SK-N-MC (cell line): ENCODE results near the gene TRAPPC2L.

Experiments
- DNase-seq: peaks from one replicate; pipeline ENCODE4 v3.0.0-alpha.2; 2011; ENCODE audit warnings: low read depth, low spot score
- H3K27ac ChIP-seq: fragments of 200-600 bp; sonication (generic); 2 replicates; pipeline ENCODE4 v1.5.1; 2016; ENCODE audit warnings: mixed run types
- H3K36me3 ChIP-seq: fragments of 200-600 bp; sonication (generic); 2 replicates; pipeline ENCODE4 v1.6.1; 2017; ENCODE audit warnings: antibody characterized with exemption, low read length, mixed read lengths; ENCODE audit not compliant: insufficient read depth
- H3K4me3 ChIP-seq: fragments of 200-600 bp; sonication (generic); 2 replicates; pipeline ENCODE4 v1.5.1; 2016
- H3K9ac ChIP-seq: fragments of 200-600 bp; sonication (generic); 2 replicates; pipeline ENCODE4 v1.8.0; 2017; ENCODE audit warnings: mixed run types, mixed read lengths; ENCODE audit not compliant: insufficient read length
- H3K9me3 ChIP-seq: fragments of 200-600 bp; sonication (generic); 2 replicates; pipeline ENCODE4 v1.6.1; 2017; ENCODE audit warnings: low read depth, mild to moderate bottlenecking, antibody characterized with exemption, low read length, moderate library complexity, mixed read lengths
- EZH2 ChIP-seq: fragments of 200-600 bp; sonication (generic); IDR thresholded peaks from one replicate; pipeline ENCODE4 v1.6.1; 2017; ENCODE audit warnings: antibody characterized with exemption
- FOXP2 ChIP-seq: optimal IDR thresholded peaks from 2 replicates; pipeline ENCODE3; 2011; ENCODE audit warnings: mild to moderate bottlenecking, moderate library complexity; ENCODE audit not compliant: insufficient read depth; ENCODE audit errors: extremely low read length, control extremely low read depth
- POLR2AphosphoS5 ChIP-seq: IDR thresholded peaks from 2 replicates; pipeline ENCODE4 v1.6.1; 2012; ENCODE audit warnings: mild to moderate bottlenecking, low read depth, low read length, borderline replicate concordance

TRAPPC2L gene

GRCh38 chr16:88872650-88873331 is 15.9 kb downstream of the TRAPPC2L start:
- TF ChIP-seq FOXP2: no peak
- TF ChIP-seq EZH2: no peak
- no peak for TF ChIP-seq POLR2AphosphoS5
- H3K9ac ChIP-seq: no peak overlapping the region
- DNase-seq: no peak
- H3K27ac ChIP-seq: no peak overlapping the region
- H3K9me3 ChIP-seq: no peaks in the 10 kb centered on the region
- no peaks in the 10 kb centered on the region for H3K36me3 ChIP-seq
- H3K4me3 ChIP-seq: no peak overlapping the region

- TF ChIP-seq POLR2AphosphoS5: no peak
- no peak for TF ChIP-seq EZH2
- no peak for TF ChIP-seq FOXP2
- Histone ChIP-seq H3K36me3 (no peaks in the 10 kb centered on the region), H3K9ac (no peak overlapping the region), H3K9me3 (no peaks in the 10 kb centered on the region), H3K4me3 (no peak overlapping the region), H3K27ac (no peak overlapping the region)
- DNase-seq: no peak
Observed at GRCh38 chr16:88874938-88875599, 18.1 kb downstream of the TRAPPC2L start.

- H3K36me3 ChIP-seq: no peaks in the 10 kb centered on the region
Observed at GRCh38 chr16:88875703-88876234, 18.8 kb downstream of the TRAPPC2L start.

GRCh38 chr16:88876942-88877526 is 20.1 kb downstream of the TRAPPC2L start:
- Histone ChIP-seq H3K4me3 (no peak overlapping the region), H3K9ac (no peak overlapping the region), H3K36me3 (no peaks in the 10 kb centered on the region), H3K9me3 (no peaks in the 10 kb centered on the region), H3K27ac (no peak overlapping the region)
- DNase-seq: no peak
- no peak for TF ChIP-seq POLR2AphosphoS5
- no peak for TF ChIP-seq FOXP2
- TF ChIP-seq EZH2: no peak

More at GRCh38 chr16:88875703-88876234, 18.8 kb downstream of the TRAPPC2L start:
- TF ChIP-seq POLR2AphosphoS5 (no peak), EZH2 (no peak), FOXP2 (no peak)
- H3K27ac ChIP-seq: no peak overlapping the region
- H3K9me3 ChIP-seq: no peaks in the 10 kb centered on the region
- H3K4me3 ChIP-seq: no peak overlapping the region
- H3K9ac ChIP-seq: no peak overlapping the region
- no peak for DNase-seq

GRCh38 chr16:88877564-88878289 is 20.8 kb downstream of the TRAPPC2L start:
- DNase-seq: no peak
- no peaks in the 10 kb centered on the region for H3K36me3 ChIP-seq
- H3K9ac ChIP-seq: no peak overlapping the region
- no peak overlapping the region for H3K4me3 ChIP-seq
- no peaks in the 10 kb centered on the region for H3K9me3 ChIP-seq
- no peak overlapping the region for H3K27ac ChIP-seq
- no peak for TF ChIP-seq FOXP2
- TF ChIP-seq EZH2: no peak
- no peak for TF ChIP-seq POLR2AphosphoS5

GRCh38 chr16:88878356-88878755 is 21.4 kb downstream of the TRAPPC2L start:
- no peak overlapping the region for H3K9ac ChIP-seq
- no peaks in the 10 kb centered on the region for H3K36me3 ChIP-seq

GRCh38 chr16:88878967-88879787 is 22.2 kb downstream of the TRAPPC2L start:
- Histone ChIP-seq H3K9ac (no peak overlapping the region), H3K9me3 (no peaks in the 10 kb centered on the region), H3K4me3 (no peak overlapping the region), H3K27ac (no peak overlapping the region), H3K36me3 (no peaks in the 10 kb centered on the region)
- TF ChIP-seq EZH2 (no peak), POLR2AphosphoS5 (no peak), FOXP2 (no peak)
- no peak for DNase-seq

More at GRCh38 chr16:88878356-88878755, 21.4 kb downstream of the TRAPPC2L start:
- Histone ChIP-seq H3K9me3 (no peaks in the 10 kb centered on the region), H3K27ac (no peak overlapping the region), H3K4me3 (no peak overlapping the region)
- TF ChIP-seq FOXP2: no peak
- no peak for TF ChIP-seq EZH2
- DNase-seq: no peak
